ENCODE measurements around the gene FUT1.

Gene FUT1

GRCh38 chr19:48715681-48716171, 36.7 kb downstream of the FUT1 start:
- no peak for DNase-seq

GRCh38 chr19:48714759-48715675, 37.4 kb downstream of the FUT1 start:
- DNase-seq, result no peak

- peak; percentile 95 to 97 for DNase-seq
These were observed 38.3 kb downstream of the FUT1 start for GRCh38 chr19:48713864-48714755.

GRCh38 chr19:48713041-48713863, 39.2 kb downstream of the FUT1 start:
- no peak for DNase-seq

GRCh38 chr19:48711106-48711662, 41.3 kb downstream of the FUT1 start:
- DNase-seq, result no peak

- no peak for DNase-seq
These were observed 44.0 kb downstream of the FUT1 start for GRCh38 chr19:48708471-48708870.

- no peak for DNase-seq
These were observed 47.0 kb downstream of the FUT1 start for GRCh38 chr19:48705431-48705830.

GRCh38 chr19:48703316-48703715, 49.1 kb downstream of the FUT1 start:
- DNase-seq, result no peak

GRCh38 chr19:48702701-48703100, 49.7 kb downstream of the FUT1 start:
- DNase-seq, result no peak

- no peak for DNase-seq
These were observed 54.4 kb downstream of the FUT1 start for GRCh38 chr19:48698046-48698445.
